IMR-90 (cell line): ENCODE data around the gene SH3RF1. TPM values are rescaled to one million over a fixed set of nuclear protein-coding genes. Genes with fewer than 3 reads are reported as not detected.

ENCODE experiments used
- ATAC-seq: fragments of 200-7000 bp; cut with Tn5 transposase; 2 replicates; pipeline ENCODE4 v1.9.1; 2020; ENCODE audit warnings: low read depth, mild to moderate bottlenecking, moderate library complexity
- BruUV-seq: library from RNA; stranded (reverse); fragments of 400-500 nt; replicated peaks from 2 replicates; lab custom pipeline; 2021; lab: Mats Ljungman, UMichigan
- CTCF ChIA-PET: fragments of 300-600 bp; formaldehyde crosslinking; extraction: SDS; loops from one replicate; lab custom pipeline; 2021; ENCODE audit warnings: antibody characterized with exemption; lab: Yijun Ruan, JAX
- POLR2A ChIA-PET: fragments of 300-600 bp; sonication (Branson Sonifier 250); formaldehyde crosslinking; loops from one replicate; lab custom pipeline; 2022; ENCODE audit warnings: antibody characterized with exemption; ENCODE audit not compliant: unreplicated experiment; lab: Charles Lee
- DNase-seq: peaks from one replicate; pipeline ENCODE4 v3.0.0; 2013
- H2AFZ ChIP-seq: replicated peaks from 2 replicates; pipeline ENCODE3; 2013; ENCODE audit warnings: low read length, mild to moderate bottlenecking; ENCODE audit not compliant: poor library complexity
- H2AK5ac ChIP-seq: 2 replicates; pipeline ENCODE4 v1.6.1; 2013; ENCODE audit warnings: low read depth, low read length, inconsistent platforms
- H2AK9ac ChIP-seq: replicated peaks from 2 replicates; pipeline ENCODE3; 2013; ENCODE audit warnings: mild to moderate bottlenecking, low read depth, low read length, moderate library complexity; ENCODE audit not compliant: poor library complexity
- H2BK120ac ChIP-seq: 2 replicates; pipeline ENCODE4 v1.6.1; 2013; ENCODE audit warnings: low read depth, low read length, inconsistent platforms
- H2BK15ac ChIP-seq: 3 replicates; pipeline ENCODE4 v1.6.1; 2013; ENCODE audit warnings: low read depth, low read length, inconsistent platforms
- H2BK20ac ChIP-seq: 2 replicates; pipeline ENCODE4 v1.6.1; 2013; ENCODE audit warnings: low read depth, mild to moderate bottlenecking, inconsistent platforms, low read length, moderate library complexity
- H2BK5ac ChIP-seq: 2 replicates; pipeline ENCODE4 v1.6.1; 2013; ENCODE audit warnings: mild to moderate bottlenecking, low read depth, low read length, inconsistent platforms; ENCODE audit not compliant: poor library complexity, severe bottlenecking
- H3K14ac ChIP-seq: replicated peaks from 2 replicates; pipeline ENCODE4 v1.6.1; 2013; ENCODE audit warnings: low read depth, low read length, inconsistent platforms
- H3K18ac ChIP-seq: 2 replicates; pipeline ENCODE4 v1.6.1; 2013; ENCODE audit warnings: low read depth, low read length, control low read depth
- H3K23ac ChIP-seq: 2 replicates; pipeline ENCODE4 v1.6.1; 2013; ENCODE audit warnings: low read depth, low read length, inconsistent platforms
- H3K27ac ChIP-seq: 2 replicates; pipeline ENCODE4 v1.5.1; 2013; ENCODE audit warnings: mild to moderate bottlenecking, control low read depth, low read length; ENCODE audit not compliant: insufficient read depth
- H3K27me3 ChIP-seq: 2 replicates; pipeline ENCODE4 v1.6.1; 2013; ENCODE audit warnings: low read length; ENCODE audit not compliant: control insufficient read depth, insufficient read depth
- H3K36me3 ChIP-seq: 2 replicates; pipeline ENCODE4 v1.6.1; 2013; ENCODE audit warnings: low read length, mixed read lengths; ENCODE audit not compliant: control insufficient read depth, insufficient read depth
- H3K4ac ChIP-seq: 2 replicates; pipeline ENCODE4 v1.6.1; 2013; ENCODE audit warnings: low read depth, low read length, inconsistent platforms
- H3K4me1 ChIP-seq: 2 replicates; pipeline ENCODE4 v1.6.1; 2013; ENCODE audit warnings: low read length, mixed read lengths; ENCODE audit not compliant: control insufficient read depth, insufficient read depth
- H3K4me2 ChIP-seq: 2 replicates; pipeline ENCODE4 v1.6.1; 2013; ENCODE audit warnings: low read depth, mild to moderate bottlenecking, control low read depth, low read length, moderate library complexity
- H3K4me3 ChIP-seq: 2 replicates; pipeline ENCODE4 v1.5.1; 2013; ENCODE audit warnings: low read depth, mild to moderate bottlenecking, control low read depth, low read length, moderate library complexity; ENCODE audit not compliant: insufficient read depth
- H3K56ac ChIP-seq: 2 replicates; pipeline ENCODE4 v1.6.1; 2013; ENCODE audit warnings: low read length, inconsistent platforms; ENCODE audit not compliant: insufficient read depth; ENCODE audit errors: extremely low read depth
- H3K79me1 ChIP-seq, 2 experiments: 2 replicates each; pipeline ENCODE4 v1.6.1; 2013; ENCODE audit warnings: low read length in 2 of 2, inconsistent platforms in 1 of 2, low read depth in 1 of 2
- H3K9ac ChIP-seq: 2 replicates; pipeline ENCODE4 v1.6.1; 2013; ENCODE audit warnings: low read depth, low read length, control low read depth
- H3K9me1 ChIP-seq: 2 replicates; pipeline ENCODE4 v1.6.1; 2013; ENCODE audit warnings: low read length, inconsistent platforms; ENCODE audit not compliant: insufficient read depth
- H3K9me3 ChIP-seq: 2 replicates; pipeline ENCODE4 v1.6.1; 2013; ENCODE audit warnings: low read length; ENCODE audit not compliant: control insufficient read depth, insufficient read depth
- H4K20me1 ChIP-seq: 2 replicates; pipeline ENCODE4 v1.6.1; 2013; ENCODE audit warnings: low read length, inconsistent platforms; ENCODE audit not compliant: insufficient read depth
- H4K5ac ChIP-seq: 2 replicates; pipeline ENCODE4 v1.6.1; 2013; ENCODE audit warnings: mild to moderate bottlenecking, low read depth, low read length, control low read depth
- H4K8ac ChIP-seq, 2 experiments: 2 replicates each; pipeline ENCODE4 v1.6.1; 2013; ENCODE audit warnings: low read depth in 2 of 2, low read length in 2 of 2, control low read depth in 1 of 2, inconsistent platforms in 1 of 2
- H4K91ac ChIP-seq: 2 replicates; pipeline ENCODE4 v1.6.1; 2013; ENCODE audit warnings: low read depth, low read length, inconsistent platforms; ENCODE audit not compliant: insufficient read depth
- CEBPB ChIP-seq: IDR thresholded peaks from 2 replicates; pipeline ENCODE4 v1.6.1; 2012; ENCODE audit warnings: low read depth, low read length, improper control_type of control experiment
- FOS ChIP-seq: fragments of 150-350 bp; IDR thresholded peaks from 2 replicates; pipeline ENCODE4 v1.6.1; 2016; ENCODE audit warnings: low read depth, low read length
- NFE2L2 ChIP-seq: fragments of 150-350 bp; IDR thresholded peaks from 2 replicates; pipeline ENCODE4 v1.6.1; 2016; ENCODE audit warnings: low read depth, mild to moderate bottlenecking, low read length
- WGBS, 2 experiments: methylation state at CpG; one replicate each; pipeline versions ENCODE4 v1.1.5 to v1.1.7; 2013; ENCODE audit warnings: missing lambda C conversion rate in 2 of 2; ENCODE audit not compliant: insufficient read length in 1 of 2; ENCODE audit errors: extremely low coverage in 2 of 2; 5-methylcytosine and 5-hydroxymethylcytosine counted together
- dilution Hi-C: fragments of 300-500 bp; cut with HindIII; formaldehyde crosslinking; loops from one replicate; pipeline ENCODE4 v1.14.3; 2018; ENCODE audit warnings: low sequenced_read_pairs; ENCODE audit not compliant: unreplicated experiment
- in situ Hi-C: fragments of 300-500 bp; cut with MboI; formaldehyde crosslinking; loops from 3 replicates; pipeline ENCODE4 v1.14.3; 2019; ENCODE audit warnings: low sequenced_read_pairs, inconsistent platforms, mixed read lengths
- intact Hi-C: fragments of 100-400 bp; cut with micrococcal nuclease; formaldehyde crosslinking; loops from 2 replicates; pipeline ENCODE4 v1.10.0; 2022
- polyA plus RNA-seq, 3 experiments: library from polyadenylated mRNA; depleted of rRNA; stranded (reverse); fragments of >200 nt; gene quantifications; 2 replicates each; pipeline ENCODE4 v1.2.3, GENCODE V29; 2012; ENCODE audit warnings: low replicate concordance in 1 of 3
- total RNA-seq: library from RNA; depleted of rRNA; stranded (reverse); fragments of >200 nt; gene quantifications from 2 replicates; pipeline ENCODE4 v1.2.3, GENCODE V29; 2012

SH3RF1 gene
- total and polyA plus RNA-seq, 2 of the 4 experiments (the other 2 are of a cell fraction): 22.0 to 29.8 TPM

GRCh38 chr4:169117591-169118081 lies 153.1 kb downstream of the SH3RF1 start:
- Histone ChIP-seq H2BK15ac (peak overlapping the region; percentile 98; the same call in 2 of the 3 replicates), H3K9me1 (peaks cover 28% of the 10 kb centered on the region), H3K79me1 (peaks cover 5 to 52% of the 10 kb centered on the region in 2 experiments), H2BK20ac (peak overlapping the region; percentile 82; the same call in 1 of the 2 replicates), H4K91ac (peak overlapping the region; percentile 85), H3K9ac (no peak overlapping the region), H3K18ac (peak overlapping the region; percentile 77), H3K4me1 (peaks cover 22% of the 10 kb centered on the region), H3K4ac (peak overlapping the region; percentile 91), H2AFZ (peak overlapping the region; percentile 46), H3K23ac (peak overlapping the region; percentile 78), H3K27me3 (no peaks in the 10 kb centered on the region), H4K20me1 (peaks cover 8% of the 10 kb centered on the region; the same call in 1 of the 2 replicates), H2BK5ac (peak overlapping the region; percentile 96), H3K36me3 (peaks cover 21% of the 10 kb centered on the region), H3K4me2 (no peak overlapping the region), H4K5ac (peak overlapping the region; percentile 59), H3K56ac (no peak overlapping the region), H3K14ac (peak overlapping the region; percentile 80), H2AK5ac (peak overlapping the region; percentile 94), H4K8ac (peak overlapping the region; percentile 59 to 76), H3K27ac (peak overlapping the region; percentile 33), H3K9me3 (no peaks in the 10 kb centered on the region), H2BK120ac (peak overlapping the region; percentile 91), H2AK9ac (peak overlapping the region; percentile 51), H3K4me3 (no peak overlapping the region)
- 61% methylated on average over 3 of the region's 7 CpGs; no CpG with 5 or more reads in 1 of the 2 experiments for WGBS, 2 experiments
- dilution Hi-C loops (no loop called here), in situ Hi-C loops (no loop called here), intact Hi-C loops (loop anchor here (1.0 to 5.0 kb wide), 4 partner anchors 105 to 369 kb away; partner anchors contain the start of gene CBR4)
- CTCF ChIA-PET: interaction anchor here (0.7 to 1.5 kb wide), 4 partner anchors 11 to 137 kb away, joined by 3 to 6 read pairs (median 4); partner anchors contain the start of gene CBR4
- DNase-seq (peak; percentile 95), ATAC-seq (peak; percentile 50)
- no TSS peak for BruUV-seq
- TF ChIP-seq NFE2L2 (no peak), FOS (peak; percentile 63), CEBPB (peak; percentile 75)
- POLR2A ChIA-PET: no interaction called here
